CD4-positive, alpha-beta T cell treated with Interleukin-17A for 1 hour (primary cell): ENCODE measurements around the gene SOX4.

Source experiments
- DNase-seq: peaks from one replicate; pipeline ENCODE4 v3.0.0-alpha.2; 2020

The SOX4 gene

GRCh38 chr6:21615504-21615903 lies 22.0 kb downstream of the SOX4 start:
- no peak for DNase-seq

DNA sequence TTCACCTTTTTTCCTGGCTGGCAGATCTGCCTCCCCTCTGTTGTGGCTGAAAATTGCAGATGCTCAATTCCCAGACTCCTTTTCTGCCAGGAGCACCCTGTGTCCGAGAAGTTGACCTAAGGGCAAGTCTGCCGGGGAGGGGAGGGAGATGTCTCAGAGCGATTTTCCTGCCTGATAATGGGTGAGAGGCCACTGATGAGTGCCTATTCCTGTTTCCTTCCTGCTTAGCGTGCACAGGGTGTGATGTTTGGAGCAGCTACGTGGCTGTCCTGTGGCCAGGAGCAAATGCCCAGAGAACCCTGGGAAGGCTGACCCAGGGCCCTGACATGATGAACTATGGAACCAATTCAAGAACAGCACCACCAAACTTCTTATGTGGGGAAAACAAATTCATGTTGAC lies 22.5 kb downstream of the SOX4 start:
- no peak for DNase-seq

- no peak for DNase-seq
These were observed 32.1 kb downstream of the SOX4 start for GRCh38 chr6:21625642-21626041.

GRCh38 chr6:21626756-21627155 lies 33.2 kb downstream of the SOX4 start:
- DNase-seq: no peak

DNA sequence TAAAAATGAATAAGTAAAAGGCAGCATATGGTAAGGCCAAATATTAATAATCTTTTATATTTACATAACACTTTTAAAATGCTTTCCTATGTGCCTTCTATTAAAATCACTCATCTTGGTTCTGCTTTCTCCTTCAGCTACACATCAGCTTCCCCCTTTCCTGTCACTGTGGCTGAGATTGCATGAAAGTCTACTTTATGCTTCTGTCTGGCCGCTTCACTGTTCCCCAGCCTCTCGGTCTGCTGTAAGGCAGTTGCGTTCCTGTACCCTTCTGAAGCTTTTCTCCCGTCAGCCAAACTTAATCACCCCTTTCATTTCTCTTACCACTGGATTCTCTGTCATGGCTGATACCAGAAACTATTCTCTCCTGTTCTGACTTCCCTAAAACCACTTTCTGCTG lies 34.6 kb downstream of the SOX4 start:
- DNase-seq: no peak

GRCh38 chr6:21633511-21634109 lies 40.1 kb downstream of the SOX4 start:
- no peak for DNase-seq

DNA sequence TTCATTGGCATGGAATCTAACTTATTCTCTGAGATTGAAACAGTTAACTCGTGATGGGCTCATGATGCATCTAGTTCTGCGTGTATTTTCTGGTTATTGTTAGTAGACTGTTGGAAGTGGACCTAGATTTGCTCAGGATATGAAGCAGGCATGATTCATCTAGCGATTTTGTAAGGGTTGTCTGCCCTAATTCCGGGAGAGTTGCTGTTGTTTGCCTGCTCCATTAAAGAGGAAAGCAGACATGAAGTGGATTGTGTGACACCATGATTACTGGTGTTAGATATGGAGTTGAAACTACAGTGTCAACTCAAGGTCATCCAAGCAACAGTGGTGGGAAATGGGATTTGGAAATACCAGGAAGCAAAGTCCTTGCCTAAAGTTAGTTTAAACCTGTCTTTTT lies 41.0 kb downstream of the SOX4 start:
- DNase-seq: no peak

GRCh38 chr6:21636876-21637275 lies 43.3 kb downstream of the SOX4 start:
- no peak for DNase-seq

DNA sequence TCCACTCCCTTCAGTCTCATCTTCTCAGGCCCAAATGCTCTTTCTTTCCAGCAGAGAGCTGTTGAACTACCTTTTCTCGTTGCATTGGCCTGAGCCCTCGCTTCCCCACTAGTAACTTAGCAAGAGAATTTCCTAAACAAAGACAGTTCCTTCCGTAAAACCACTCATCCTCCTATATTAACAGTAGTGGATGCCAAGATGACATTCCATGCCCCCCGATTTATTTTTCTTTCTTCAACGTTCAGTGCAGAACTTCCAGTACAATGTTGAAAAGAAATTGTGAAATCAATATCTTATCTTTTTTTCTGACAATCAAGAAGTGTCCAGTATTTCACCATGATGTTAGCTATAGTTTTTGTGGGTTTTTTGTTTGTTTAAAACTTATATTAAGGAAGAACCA lies 45.8 kb downstream of the SOX4 start:
- no peak for DNase-seq
